Nephron (organoid): ENCODE measurements around the gene UBC.
"Not testable (repeated sequence)": the region's sequence is repeated elsewhere in the genome, so short reads cannot be mapped to it uniquely, and the experiment has no call there.

ENCODE experiments used
- H3K27ac Mint-ChIP-seq, 3 experiments: 2 replicates each; pipeline ENCODE4 v1.8.0; 2020; ENCODE audit warnings: mixed read lengths in 3 of 3, mild to moderate bottlenecking in 2 of 3, moderate library complexity in 1 of 3
- H3K27me3 Mint-ChIP-seq: 2 replicates; pipeline ENCODE4 v1.8.0; 2021; ENCODE audit warnings: low read depth, mild to moderate bottlenecking, moderate library complexity, mixed read lengths
- H3K36me3 Mint-ChIP-seq: 2 replicates; pipeline ENCODE4 v1.8.0; 2020; ENCODE audit warnings: low read depth, mixed read lengths
- H3K4me1 Mint-ChIP-seq: 2 replicates; pipeline ENCODE4 v1.8.0; 2020; ENCODE audit warnings: mixed read lengths
- H3K4me3 Mint-ChIP-seq, 3 experiments: 2 replicates each; pipeline ENCODE4 v1.8.0; 2020; ENCODE audit warnings: mild to moderate bottlenecking in 3 of 3, mixed read lengths in 3 of 3, moderate library complexity in 2 of 3
- H3K9me3 Mint-ChIP-seq: 2 replicates; pipeline ENCODE4 v1.8.0; 2020; ENCODE audit warnings: mixed read lengths
- TF ChIP-seq, protein P1 (sequence below), 3 experiments: fragments of 200-600 bp; sonication (generic); IDR thresholded peaks; one replicate each; pipeline ENCODE4 v1.5.0; 2021; ENCODE audit warnings: antibody characterized with exemption in 3 of 3; ENCODE audit not compliant: unreplicated experiment in 3 of 3

UBC gene

DNA sequence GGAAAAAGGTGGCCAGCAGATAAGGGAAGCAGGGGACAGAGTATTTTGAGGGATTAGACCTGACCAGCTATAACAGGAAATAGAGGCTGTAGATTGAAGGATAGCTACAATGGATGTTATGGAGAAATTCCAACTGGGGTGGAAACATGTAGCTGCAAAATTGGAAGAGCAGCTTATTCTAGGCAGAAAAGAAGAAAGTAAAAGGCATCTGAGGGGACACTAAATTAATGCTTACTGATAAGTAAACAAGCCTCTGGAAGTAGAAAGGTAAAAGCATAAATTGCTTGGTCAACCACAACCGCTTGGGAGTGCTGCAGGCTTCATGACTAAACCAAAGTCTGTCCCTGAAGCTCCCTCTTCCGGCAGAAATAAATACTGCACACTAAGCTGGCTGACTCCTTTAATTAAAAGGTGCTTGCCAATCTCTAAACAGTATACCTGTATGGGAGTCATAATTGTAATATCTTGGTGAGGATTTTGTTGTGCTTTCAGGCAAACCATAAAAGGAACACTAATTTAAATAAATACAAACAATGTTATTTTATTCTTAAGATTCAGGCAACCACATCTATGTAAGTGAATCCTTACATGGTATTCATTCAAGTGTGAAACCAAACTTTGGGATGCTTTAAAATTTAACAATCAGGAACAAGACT is 7.7 kb downstream of the UBC start:
- Mint-ChIP-seq H3K27me3 (no peaks in the 10 kb centered on the region), H3K4me1 (peaks cover 42% of the 10 kb centered on the region), H3K27ac (peak overlapping the region in 1 of 3 experiments; percentile 14), H3K9me3 (no peaks in the 10 kb centered on the region), H3K36me3 (peaks cover 21% of the 10 kb centered on the region), H3K4me3 (no peak overlapping the region)
- TF ChIP-seq, protein P1, sequence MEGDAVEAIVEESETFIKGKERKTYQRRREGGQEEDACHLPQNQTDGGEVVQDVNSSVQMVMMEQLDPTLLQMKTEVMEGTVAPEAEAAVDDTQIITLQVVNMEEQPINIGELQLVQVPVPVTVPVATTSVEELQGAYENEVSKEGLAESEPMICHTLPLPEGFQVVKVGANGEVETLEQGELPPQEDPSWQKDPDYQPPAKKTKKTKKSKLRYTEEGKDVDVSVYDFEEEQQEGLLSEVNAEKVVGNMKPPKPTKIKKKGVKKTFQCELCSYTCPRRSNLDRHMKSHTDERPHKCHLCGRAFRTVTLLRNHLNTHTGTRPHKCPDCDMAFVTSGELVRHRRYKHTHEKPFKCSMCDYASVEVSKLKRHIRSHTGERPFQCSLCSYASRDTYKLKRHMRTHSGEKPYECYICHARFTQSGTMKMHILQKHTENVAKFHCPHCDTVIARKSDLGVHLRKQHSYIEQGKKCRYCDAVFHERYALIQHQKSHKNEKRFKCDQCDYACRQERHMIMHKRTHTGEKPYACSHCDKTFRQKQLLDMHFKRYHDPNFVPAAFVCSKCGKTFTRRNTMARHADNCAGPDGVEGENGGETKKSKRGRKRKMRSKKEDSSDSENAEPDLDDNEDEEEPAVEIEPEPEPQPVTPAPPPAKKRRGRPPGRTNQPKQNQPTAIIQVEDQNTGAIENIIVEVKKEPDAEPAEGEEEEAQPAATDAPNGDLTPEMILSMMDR (IDR thresholded peaks at IDR 0.05; ENCODE audit: unreplicated experiment in 3 of 3): peak; percentile 97 to 99 (median 99)

DNA sequence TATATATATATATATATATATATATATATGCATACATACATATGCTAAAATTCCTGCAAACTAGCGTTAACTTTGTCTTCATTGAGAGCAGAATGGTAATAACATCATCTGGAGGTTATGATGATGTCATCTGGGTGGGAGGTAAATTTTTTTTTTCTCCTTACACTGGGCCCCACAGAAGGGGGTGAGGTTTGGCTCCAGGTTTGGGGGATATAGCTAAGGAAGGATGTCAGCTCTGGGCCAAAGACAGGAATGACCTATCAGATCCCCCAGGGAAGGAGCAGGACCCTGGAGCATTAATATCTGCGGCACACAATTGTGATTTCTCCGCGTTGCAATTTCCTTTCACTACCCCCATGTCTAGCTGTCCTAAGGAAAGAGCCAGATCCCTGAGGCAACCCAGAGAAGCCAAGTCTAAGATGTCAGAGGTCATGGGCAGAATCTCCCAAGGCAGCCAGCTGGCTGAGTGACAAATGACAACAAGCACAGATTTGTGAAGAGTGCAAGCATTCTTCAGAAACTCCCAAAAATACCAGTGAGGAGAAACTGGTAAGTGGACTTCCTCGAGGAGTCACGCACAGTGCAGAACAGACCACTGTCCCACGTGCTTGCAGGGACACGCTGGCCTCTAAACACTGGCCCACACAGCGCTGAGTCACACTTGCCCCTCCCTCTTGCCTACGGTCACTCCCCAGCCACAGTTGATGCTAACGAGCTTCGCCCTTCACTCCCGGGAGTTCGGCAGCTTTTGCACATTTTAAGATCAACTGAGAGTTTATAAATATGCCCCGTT is 9.9 kb downstream of the UBC start:
- no peaks in the 10 kb centered on the region for H3K9me3 Mint-ChIP-seq
- H3K4me1 Mint-ChIP-seq: peaks cover 25% of the 10 kb centered on the region
- H3K27me3 Mint-ChIP-seq: no peaks in the 10 kb centered on the region
- peak overlapping the region in 2 of 3 experiments; percentile 5 to 38 for H3K4me3 Mint-ChIP-seq
- H3K36me3 Mint-ChIP-seq: no peaks in the 10 kb centered on the region
- peak overlapping the region in 2 of 3 experiments; percentile 73 to 74 for H3K27ac Mint-ChIP-seq
- TF ChIP-seq, protein P1 (IDR thresholded peaks at IDR 0.05; ENCODE audit: unreplicated experiment in 3 of 3): no peak

DNA sequence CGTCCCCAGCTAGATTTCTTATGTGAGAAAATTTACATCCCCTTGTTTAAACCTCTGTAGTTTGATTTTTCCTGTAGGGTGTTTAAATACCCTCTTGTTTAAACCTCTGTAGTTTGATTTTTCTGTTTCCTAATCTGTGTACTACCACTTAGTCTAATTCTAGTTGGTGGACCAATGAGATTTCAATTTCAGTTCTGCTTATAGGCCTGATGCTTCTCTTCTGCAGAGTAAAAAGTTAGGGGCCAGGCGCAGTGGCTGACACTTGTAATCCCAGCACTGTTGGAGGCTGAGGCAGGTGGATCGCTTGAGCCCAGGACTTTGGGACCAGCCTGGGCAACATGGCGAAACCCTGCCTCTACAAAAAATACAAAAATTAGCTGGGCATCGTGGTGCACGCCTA is 11.5 kb downstream of the UBC start:
- Mint-ChIP-seq H3K9me3 (no peaks in the 10 kb centered on the region), H3K36me3 (no peaks in the 10 kb centered on the region), H3K4me3 (no peak overlapping the region), H3K27me3 (peaks cover 5% of the 10 kb centered on the region), H3K4me1 (peaks cover 31% of the 10 kb centered on the region), H3K27ac (no peak overlapping the region)
- TF ChIP-seq, protein P1 (IDR thresholded peaks at IDR 0.05; ENCODE audit: unreplicated experiment in 3 of 3): no peak

DNA sequence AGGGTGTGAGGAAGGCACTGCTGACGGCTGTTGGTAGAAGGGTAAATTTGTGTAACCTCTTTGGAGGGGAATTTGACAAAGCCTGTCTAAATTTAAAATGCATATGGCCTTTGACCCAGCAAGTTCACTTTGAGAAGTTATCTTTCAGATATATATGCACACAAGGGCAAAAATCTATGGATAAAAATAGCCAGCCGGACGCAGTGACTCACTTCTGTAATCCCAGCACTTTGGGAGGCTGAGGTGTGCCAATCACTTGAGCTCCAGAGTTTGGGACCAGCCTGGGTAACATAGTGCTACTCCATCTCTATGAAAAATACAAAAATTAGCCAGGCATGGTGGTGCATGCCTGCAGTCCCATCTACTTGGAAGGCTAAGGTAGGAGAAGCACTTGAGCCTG is 13.4 kb downstream of the UBC start:
- peaks cover 6% of the 10 kb centered on the region for H3K27me3 Mint-ChIP-seq
- TF ChIP-seq, protein P1 (IDR thresholded peaks at IDR 0.05; ENCODE audit: unreplicated experiment in 3 of 3): no peak
- peaks cover 31% of the 10 kb centered on the region for H3K4me1 Mint-ChIP-seq
- no peaks in the 10 kb centered on the region for H3K9me3 Mint-ChIP-seq
- no peak overlapping the region for H3K27ac Mint-ChIP-seq
- no peak overlapping the region for H3K4me3 Mint-ChIP-seq
- no peaks in the 10 kb centered on the region for H3K36me3 Mint-ChIP-seq

DNA sequence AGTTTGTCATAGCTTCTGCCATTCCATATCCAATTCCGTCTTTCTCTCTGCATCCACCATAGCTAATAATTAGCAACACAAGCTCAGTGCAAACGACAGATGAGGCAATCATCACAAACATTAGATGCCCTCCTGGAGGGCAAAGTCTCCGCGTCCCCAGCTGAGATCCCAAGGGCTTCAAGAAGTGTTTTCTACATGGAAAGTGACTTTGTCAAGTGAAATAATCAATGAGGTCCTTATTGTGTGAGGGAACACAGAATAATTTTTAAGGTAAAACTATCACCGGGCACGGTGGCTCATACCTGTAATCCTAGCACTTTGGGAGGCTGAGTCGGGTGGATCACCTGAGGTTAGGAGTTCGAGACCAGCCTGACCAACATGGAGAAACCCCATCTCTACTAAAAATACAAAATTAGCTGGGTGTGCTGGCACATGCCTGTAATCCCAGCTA is 14.1 kb downstream of the UBC start:
- H3K27ac Mint-ChIP-seq: peak overlapping the region in 1 of 3 experiments; percentile 83
- H3K27me3 Mint-ChIP-seq, H3K4me3 Mint-ChIP-seq, H3K36me3 Mint-ChIP-seq, H3K9me3 Mint-ChIP-seq: not testable (repeated sequence)
- peaks cover 28% of the 10 kb centered on the region for H3K4me1 Mint-ChIP-seq

DNA sequence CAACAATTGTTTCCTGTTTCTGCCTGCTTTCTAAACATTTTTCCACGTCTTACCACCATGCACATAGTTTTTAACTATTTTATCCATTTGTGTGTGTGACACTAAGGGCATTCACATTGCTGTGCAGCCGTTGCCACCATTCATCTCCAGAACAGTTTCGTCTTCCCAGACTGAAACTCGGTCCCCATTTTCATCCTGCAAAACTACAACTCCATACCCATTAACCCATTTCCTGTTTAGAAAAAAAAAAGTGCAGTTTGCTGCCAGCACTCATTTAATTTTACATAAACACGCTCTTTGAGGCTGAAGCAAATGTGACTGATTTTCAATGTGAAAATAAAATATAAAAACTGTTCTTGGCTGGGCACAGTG is 15.5 kb downstream of the UBC start:
- Mint-ChIP-seq H3K27me3 (peaks cover 12% of the 10 kb centered on the region), H3K4me1 (peaks cover 23% of the 10 kb centered on the region), H3K4me3 (no peak overlapping the region), H3K9me3 (no peaks in the 10 kb centered on the region), H3K27ac (no peak overlapping the region), H3K36me3 (no peaks in the 10 kb centered on the region)
- TF ChIP-seq, protein P1 (IDR thresholded peaks at IDR 0.05; ENCODE audit: unreplicated experiment in 3 of 3): no peak
